Large intestine (tissue), 12 donors: ENCODE data around the gene OR51G1. TPM values are rescaled to one million over a fixed set of nuclear protein-coding genes. Genes with fewer than 3 reads are reported as not detected.
"Not testable (repeated sequence)": the region's sequence is repeated elsewhere in the genome, so short reads cannot be mapped to it uniquely, and the experiment has no call there.

Experiments
- DNase-seq, 2 donors: peaks; one replicate each; pipeline versions ENCODE4 v3.0.0 to v3.0.0-alpha.2; 2013
- H3K27ac ChIP-seq: one replicate; pipeline ENCODE4 v1.5.1; 2013; ENCODE audit warnings: low read length
- H3K27me3 ChIP-seq: 2 replicates; pipeline ENCODE4 v1.6.1; 2013; ENCODE audit warnings: low read length; ENCODE audit not compliant: control insufficient read depth, insufficient read depth
- H3K36me3 ChIP-seq: 2 replicates; pipeline ENCODE4 v1.6.1; 2013; ENCODE audit warnings: low read length; ENCODE audit not compliant: control insufficient read depth, insufficient read depth
- H3K4me1 ChIP-seq: one replicate; pipeline ENCODE4 v1.6.1; 2013; ENCODE audit warnings: low read length; ENCODE audit not compliant: control insufficient read depth, insufficient read depth
- H3K4me3 ChIP-seq: one replicate; pipeline ENCODE4 v1.5.1; 2013; ENCODE audit warnings: low read length
- H3K9me3 ChIP-seq: one replicate; pipeline ENCODE4 v1.6.1; 2013; ENCODE audit warnings: mild to moderate bottlenecking, low read depth, low read length, moderate library complexity; ENCODE audit not compliant: control insufficient read depth
- WGBS: methylation state at CpG from one replicate; pipeline ENCODE4 v1.1.5; 2013; ENCODE audit warnings: low lambda C conversion rate; ENCODE audit not compliant: insufficient coverage; 5-methylcytosine and 5-hydroxymethylcytosine counted together
- long read RNA-seq, 11 donors: transcript quantifications; one replicate each; lab custom pipeline, GENCODE V29; 2026
- polyA plus RNA-seq: library from polyadenylated mRNA; unstranded; fragments of 120-200 nt; gene quantifications from one replicate; pipeline ENCODE4 v1.2.1, GENCODE V29; 2013

The OR51G1 gene
- not detected for polyA plus RNA-seq
- long read RNA-seq, donor 1 = 0 reads
- long read RNA-seq, donor 2 = 0 reads
- long read RNA-seq, donor 3 = 0 reads
- long read RNA-seq, donor 4 = 0 reads
- long read RNA-seq, donor 5 = 0 reads
- long read RNA-seq, donor 6 = 0 reads
- long read RNA-seq, donor 7 = 0 reads
- long read RNA-seq, donor 8 = 0 reads
- long read RNA-seq, donor 9 = 0 reads
- long read RNA-seq, donor 10 = 0 reads
- long read RNA-seq, donor 11 = 0 reads

GRCh38 chr11:4924239-4924638 lies at the start of gene OR51G1:
TSS of gene OR51G1 (minus strand) at chr11:4924339. CDS start at chr11:4924339, 0 bp downstream.
- Histone ChIP-seq H3K27ac (no peak within 1 kb of the TSS), H3K4me1 (no peaks in the 10 kb centered on the region), H3K36me3 (no peaks in the 10 kb centered on the region), H3K9me3 (no peaks in the 10 kb centered on the region), H3K27me3 (no peaks in the 10 kb centered on the region), H3K4me3 (no peak within 1 kb of the TSS)
- no peak for DNase-seq
- WGBS = no CpG with 5 or more reads among the region's 1 CpG

GRCh38 chr11:4962816-4963215 lies 38.7 kb upstream of the OR51G1 start:
- Histone ChIP-seq H3K36me3 (no peaks in the 10 kb centered on the region), H3K27ac (no peak overlapping the region), H3K27me3 (no peaks in the 10 kb centered on the region), H3K9me3 (no peaks in the 10 kb centered on the region), H3K4me1 (no peaks in the 10 kb centered on the region), H3K4me3 (no peak overlapping the region)
- DNase-seq = no peak
- WGBS = no CpG with 5 or more reads among the region's 1 CpG

GRCh38 chr11:4960877-4961276 lies 36.7 kb upstream of the OR51G1 start:
- WGBS = 71% methylated on average over 1 of the region's 3 CpGs
- DNase-seq = no peak

GRCh38 chr11:4957396-4957795 lies 33.3 kb upstream of the OR51G1 start:
- no peaks in the 10 kb centered on the region for H3K27me3 ChIP-seq
- no peak overlapping the region for H3K4me3 ChIP-seq
- no peaks in the 10 kb centered on the region for H3K4me1 ChIP-seq
- no peaks in the 10 kb centered on the region for H3K9me3 ChIP-seq
- no peaks in the 10 kb centered on the region for H3K36me3 ChIP-seq
- DNase-seq = no peak
- 85% methylated on average over 4 of the region's 4 CpGs for WGBS
- no peak overlapping the region for H3K27ac ChIP-seq

More at GRCh38 chr11:4960877-4961276, 36.7 kb upstream of the OR51G1 start:
- Histone ChIP-seq H3K4me3 (no peak overlapping the region), H3K9me3 (no peaks in the 10 kb centered on the region), H3K27me3 (no peaks in the 10 kb centered on the region), H3K4me1 (no peaks in the 10 kb centered on the region), H3K27ac (no peak overlapping the region), H3K36me3 (no peaks in the 10 kb centered on the region)

GRCh38 chr11:4955613-4956012 lies 31.5 kb upstream of the OR51G1 start, which contains the start of gene OR51A2:
TSS of gene OR51A2 (minus strand) at chr11:4955713. CDS start at chr11:4955713, 0 bp downstream.
- not testable (repeated sequence) for H3K27me3 ChIP-seq, H3K27ac ChIP-seq, H3K4me3 ChIP-seq, H3K4me1 ChIP-seq, H3K36me3 ChIP-seq, H3K9me3 ChIP-seq, DNase-seq
- 60% methylated on average over 1 of the region's 2 CpGs for WGBS

GRCh38 chr11:4947505-4947904 lies 23.4 kb upstream of the OR51G1 start, which contains the start of gene OR51A4:
TSS of gene OR51A4 (minus strand) at chr11:4947605. CDS start at chr11:4947100, 505 bp downstream.
- Histone ChIP-seq H3K9me3 (no peaks in the 10 kb centered on the region), H3K4me1 (no peaks in the 10 kb centered on the region), H3K36me3 (no peaks in the 10 kb centered on the region), H3K27me3 (no peaks in the 10 kb centered on the region), H3K27ac (no peak within 1 kb of the TSS), H3K4me3 (no peak within 1 kb of the TSS)
- no peak for DNase-seq

GRCh38 chr11:4936745-4937144 lies 12.6 kb upstream of the OR51G1 start:
- no peak for DNase-seq
- Histone ChIP-seq H3K27me3 (no peaks in the 10 kb centered on the region), H3K27ac (no peak overlapping the region), H3K4me3 (no peak overlapping the region), H3K36me3 (no peaks in the 10 kb centered on the region), H3K4me1 (no peaks in the 10 kb centered on the region), H3K9me3 (no peaks in the 10 kb centered on the region)
- WGBS = 91% methylated on average over 3 of the region's 3 CpGs

GRCh38 chr11:4932751-4933150 lies 8.6 kb upstream of the OR51G1 start:
- no peak for DNase-seq
- Histone ChIP-seq H3K27me3 (no peaks in the 10 kb centered on the region), H3K27ac (no peak overlapping the region), H3K9me3 (no peaks in the 10 kb centered on the region), H3K36me3 (no peaks in the 10 kb centered on the region), H3K4me3 (no peak overlapping the region), H3K4me1 (no peaks in the 10 kb centered on the region)
- WGBS = 77% methylated on average over 4 of the region's 4 CpGs

- Histone ChIP-seq H3K4me3 (no peak overlapping the region), H3K36me3 (no peaks in the 10 kb centered on the region), H3K9me3 (no peaks in the 10 kb centered on the region), H3K4me1 (no peaks in the 10 kb centered on the region), H3K27me3 (no peaks in the 10 kb centered on the region), H3K27ac (no peak overlapping the region)
- DNase-seq = no peak
Observed at GRCh38 chr11:4926608-4927007, 2.5 kb upstream of the OR51G1 start.

- H3K9me3 ChIP-seq = no peaks in the 10 kb centered on the region
- no CpG with 5 or more reads among the region's 1 CpG for WGBS
Observed at GRCh38 chr11:4922304-4922703, 1.8 kb downstream of the OR51G1 start.

GRCh38 chr11:4921796-4922195 lies 2.3 kb downstream of the OR51G1 start:
- Histone ChIP-seq H3K4me3 (no peak overlapping the region), H3K4me1 (no peaks in the 10 kb centered on the region), H3K36me3 (no peaks in the 10 kb centered on the region), H3K27me3 (no peaks in the 10 kb centered on the region), H3K27ac (no peak overlapping the region), H3K9me3 (no peaks in the 10 kb centered on the region)
- 88% methylated on average over 1 of the region's 1 CpG for WGBS
- no peak for DNase-seq

More at GRCh38 chr11:4922304-4922703, 1.8 kb downstream of the OR51G1 start:
- no peak for DNase-seq
- no peaks in the 10 kb centered on the region for H3K36me3 ChIP-seq
- no peak overlapping the region for H3K27ac ChIP-seq
- H3K27me3 ChIP-seq = no peaks in the 10 kb centered on the region
- H3K4me3 ChIP-seq = no peak overlapping the region
- H3K4me1 ChIP-seq = no peaks in the 10 kb centered on the region
